ENCODE results near the gene SMIM10L1.

Gene SMIM10L1

GRCh38 chr12:11186837-11187236 lies 15.8 kb downstream of the SMIM10L1 start, which contains the start of gene TAS2R42:
TAS2R42 (minus strand) TSS chr12:11186937; CDS start chr12:11186937, 0 bp downstream.
- no peak for DNase-seq (ENCODE audit: low read depth)

- DNase-seq (ENCODE audit: low read depth), result no peak
Observed at GRCh38 chr12:11202811-11203210, 31.8 kb downstream of the SMIM10L1 start.

GRCh38 chr12:11204173-11204572 lies 33.2 kb downstream of the SMIM10L1 start:
- DNase-seq (ENCODE audit: low read depth), result no peak

- no peak for DNase-seq (ENCODE audit: low read depth)
Observed at GRCh38 chr12:11209113-11209512, 38.1 kb downstream of the SMIM10L1 start.

Data from GM04504 (cell line).